Keratinocyte (primary cell): ENCODE results near the gene BABAM2. TPM values are rescaled to one million over a fixed set of nuclear protein-coding genes. Genes with fewer than 3 reads are reported as not detected.

Experiments used
- DNase-seq: peaks from one replicate; pipeline ENCODE4 v3.0.0-alpha.2; 2011; ENCODE audit warnings: low read depth, missing footprints, low spot score
- FAIRE-seq: peaks from 2 replicates; lab custom pipeline; 2011; peaks lifted over from hg19 to GRCh38; lab: Jason Lieb, UNC
- H2AFZ ChIP-seq: 2 replicates; pipeline ENCODE4 v1.6.0; 2012; ENCODE audit warnings: low read length, control low read depth, inconsistent platforms; ENCODE audit not compliant: control insufficient read depth
- H3K27ac ChIP-seq: 2 replicates; pipeline ENCODE4 v1.5.1; 2011; ENCODE audit warnings: low read length; ENCODE audit not compliant: control insufficient read depth, insufficient read depth
- H3K27me3 ChIP-seq: 3 replicates; pipeline ENCODE4 v1.6.0; 2011; ENCODE audit warnings: low read length; ENCODE audit not compliant: control insufficient read depth, insufficient read depth; ENCODE audit errors: extremely low read depth
- H3K36me3 ChIP-seq, 2 experiments: 2 replicates in 1 of 2; 3 replicates in 1 of 2; pipeline ENCODE4 v1.5.1; 2011; ENCODE audit warnings: low read length in 2 of 2, mild to moderate bottlenecking in 1 of 2; ENCODE audit not compliant: control insufficient read depth in 2 of 2, insufficient read depth in 2 of 2; ENCODE audit errors: extremely low read depth in 1 of 2
- H3K4me1 ChIP-seq: 3 replicates; pipeline ENCODE4 v1.5.1; 2011; ENCODE audit warnings: low read length; ENCODE audit not compliant: control insufficient read depth, insufficient read depth; ENCODE audit errors: extremely low read depth
- H3K4me2 ChIP-seq: 3 replicates; pipeline ENCODE4 v1.6.0; 2011; ENCODE audit warnings: low read depth, low read length; ENCODE audit not compliant: control insufficient read depth, insufficient read depth; ENCODE audit errors: extremely low read depth
- H3K4me3 ChIP-seq, 3 experiments: fragments of 200-600 bp in 1 of 3; sonication (generic) in 1 of 3; 2 replicates in 2 of 3; 3 replicates in 1 of 3; pipeline ENCODE4 v1.5.1; 2011 to 2016; ENCODE audit warnings: low read length in 3 of 3, mild to moderate bottlenecking in 3 of 3, control low read depth in 2 of 3, inconsistent platforms in 1 of 3, low read depth in 1 of 3, mixed read lengths in 1 of 3, mixed run types in 1 of 3, moderate library complexity in 1 of 3; ENCODE audit not compliant: control insufficient read depth in 2 of 3, insufficient read depth in 2 of 3; ENCODE audit errors: extremely low read depth in 1 of 3
- H3K79me2 ChIP-seq: 2 replicates; pipeline ENCODE4 v1.6.0; 2012; ENCODE audit warnings: low read length; ENCODE audit not compliant: control insufficient read depth, insufficient read depth
- H3K9ac ChIP-seq: 3 replicates; pipeline ENCODE4 v1.6.0; 2011; ENCODE audit warnings: low read length; ENCODE audit not compliant: control insufficient read depth, insufficient read depth; ENCODE audit errors: extremely low read depth
- H3K9me1 ChIP-seq: 3 replicates; pipeline ENCODE4 v1.6.0; 2011; ENCODE audit warnings: low read length; ENCODE audit not compliant: control insufficient read depth, insufficient read depth; ENCODE audit errors: extremely low read depth
- H3K9me3 ChIP-seq: 2 replicates; pipeline ENCODE4 v1.5.1; 2012; ENCODE audit warnings: low read depth, low read length; ENCODE audit not compliant: control insufficient read depth
- H4K20me1 ChIP-seq: 3 replicates; pipeline ENCODE4 v1.6.0; 2011; ENCODE audit warnings: low read length; ENCODE audit not compliant: control insufficient read depth, insufficient read depth; ENCODE audit errors: extremely low read depth
- EZH2 ChIP-seq: IDR thresholded peaks from one replicate; pipeline ENCODE4 v1.6.1; 2012; ENCODE audit warnings: inconsistent platforms, mild to moderate bottlenecking, low read length, moderate library complexity
- dilution Hi-C: fragments of 300-500 bp; cut with MboI; formaldehyde crosslinking; loops from one replicate; pipeline ENCODE4 v1.7.0; 2020; ENCODE audit warnings: low sequenced_read_pairs; ENCODE audit not compliant: extremely low pct_ligation_motif_present
- polyA plus RNA-seq, 5 experiments: library from polyadenylated mRNA; depleted of rRNA in 3 of 5; stranded (reverse) in 3 of 5; stranded (forward) in 1 of 5; unstranded in 1 of 5; fragments of >200 nt; gene quantifications; 1 replicate in 1 of 5; 2 replicates in 3 of 5; 3 replicates in 1 of 5; pipeline versions ENCODE4 v1.2.1 to v1.2.3, GENCODE V29; 2011 to 2012; ENCODE audit warnings: missing spikeins in 2 of 5, low read depth in 1 of 5, low replicate concordance in 1 of 5
- TF ChIP-seq, protein P1 (sequence below), 3 experiments: IDR thresholded peaks in 1 of 3; conservative IDR thresholded peaks in 1 of 3; optimal IDR thresholded peaks in 1 of 3; 2 replicates in 2 of 3; 3 replicates in 1 of 3; pipeline versions ENCODE3 to v1.5.1; 2011; ENCODE audit warnings: low read length in 3 of 3, mild to moderate bottlenecking in 3 of 3, moderate library complexity in 2 of 3, control low read depth in 1 of 3, inconsistent platforms in 1 of 3; ENCODE audit not compliant: insufficient read depth in 2 of 3; ENCODE audit errors: extremely low read depth in 1 of 3

BABAM2 gene
- polyA plus RNA-seq, 1 donor (not counting 4 experiments of a cell fraction or from before 2014, with no cell fraction given) = 29.8 TPM

- H3K9ac ChIP-seq = no peak overlapping the region
- no peaks in the 10 kb centered on the region for H3K9me3 ChIP-seq
- FAIRE-seq = peak; percentile 71
- H3K36me3 ChIP-seq = no peaks in the 10 kb centered on the region
- no peaks in the 10 kb centered on the region for H3K79me2 ChIP-seq
- no peaks in the 10 kb centered on the region for H4K20me1 ChIP-seq
- no peaks in the 10 kb centered on the region for H3K9me1 ChIP-seq
- H3K27me3 ChIP-seq = no peaks in the 10 kb centered on the region
- H3K27ac ChIP-seq = no peak overlapping the region
- H2AFZ ChIP-seq = no peak overlapping the region
- TF ChIP-seq, protein P1, sequence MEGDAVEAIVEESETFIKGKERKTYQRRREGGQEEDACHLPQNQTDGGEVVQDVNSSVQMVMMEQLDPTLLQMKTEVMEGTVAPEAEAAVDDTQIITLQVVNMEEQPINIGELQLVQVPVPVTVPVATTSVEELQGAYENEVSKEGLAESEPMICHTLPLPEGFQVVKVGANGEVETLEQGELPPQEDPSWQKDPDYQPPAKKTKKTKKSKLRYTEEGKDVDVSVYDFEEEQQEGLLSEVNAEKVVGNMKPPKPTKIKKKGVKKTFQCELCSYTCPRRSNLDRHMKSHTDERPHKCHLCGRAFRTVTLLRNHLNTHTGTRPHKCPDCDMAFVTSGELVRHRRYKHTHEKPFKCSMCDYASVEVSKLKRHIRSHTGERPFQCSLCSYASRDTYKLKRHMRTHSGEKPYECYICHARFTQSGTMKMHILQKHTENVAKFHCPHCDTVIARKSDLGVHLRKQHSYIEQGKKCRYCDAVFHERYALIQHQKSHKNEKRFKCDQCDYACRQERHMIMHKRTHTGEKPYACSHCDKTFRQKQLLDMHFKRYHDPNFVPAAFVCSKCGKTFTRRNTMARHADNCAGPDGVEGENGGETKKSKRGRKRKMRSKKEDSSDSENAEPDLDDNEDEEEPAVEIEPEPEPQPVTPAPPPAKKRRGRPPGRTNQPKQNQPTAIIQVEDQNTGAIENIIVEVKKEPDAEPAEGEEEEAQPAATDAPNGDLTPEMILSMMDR (optimal IDR thresholded peaks at IDR 0.05 in 1 of 3, IDR thresholded peaks at IDR 0.05 in 1 of 3, conservative IDR thresholded peaks at IDR 0.05 in 1 of 3; ENCODE audit: extremely low read depth in 1 of 3, insufficient read depth in 2 of 3, low read length in 3 of 3) = no peak
- no peak for TF ChIP-seq EZH2
- peak overlapping the region; percentile 18 for H3K4me2 ChIP-seq
- peaks cover 16% of the 10 kb centered on the region for H3K4me1 ChIP-seq
- dilution Hi-C loops = no loop called here
- H3K4me3 ChIP-seq = peak overlapping the region in 1 of 3 experiments; percentile 20
- no peak for DNase-seq
Observed at GRCh38 chr2:28166956-28167355, 276.4 kb downstream of the BABAM2 start.

DNA sequence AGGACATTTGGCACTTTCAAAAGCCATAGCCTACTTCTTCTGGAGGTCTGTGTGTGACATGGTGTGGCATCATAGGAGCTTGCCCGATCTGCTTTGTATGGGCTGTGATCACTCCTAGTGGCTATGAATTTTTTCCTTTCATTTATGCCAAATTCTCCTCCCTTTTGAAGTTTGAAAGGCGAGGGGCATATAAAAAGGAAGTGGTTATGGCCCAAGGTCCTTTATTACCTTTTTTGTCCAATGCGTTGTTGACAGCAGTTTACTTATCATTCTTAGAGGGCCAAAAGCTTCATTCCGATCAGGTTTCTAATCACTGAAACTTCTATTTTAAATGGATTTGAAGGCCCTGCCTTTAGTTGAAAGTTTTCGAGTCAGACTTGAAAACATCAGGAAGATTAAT is 277.8 kb downstream of the BABAM2 start:
- DNase-seq (no peak), FAIRE-seq (no peak)
- Histone ChIP-seq H2AFZ (no peak overlapping the region), H3K4me2 (no peak overlapping the region), H3K27ac (no peak overlapping the region), H4K20me1 (no peaks in the 10 kb centered on the region), H3K4me3 (no peak overlapping the region), H3K4me1 (peaks cover 30% of the 10 kb centered on the region), H3K36me3 (no peaks in the 10 kb centered on the region), H3K9ac (no peak overlapping the region), H3K79me2 (no peaks in the 10 kb centered on the region), H3K9me1 (no peaks in the 10 kb centered on the region), H3K27me3 (no peaks in the 10 kb centered on the region), H3K9me3 (no peaks in the 10 kb centered on the region)
- TF ChIP-seq, protein P1 (optimal IDR thresholded peaks at IDR 0.05 in 1 of 3, IDR thresholded peaks at IDR 0.05 in 1 of 3, conservative IDR thresholded peaks at IDR 0.05 in 1 of 3; ENCODE audit: extremely low read depth in 1 of 3, insufficient read depth in 2 of 3, low read length in 3 of 3) = no peak
- TF ChIP-seq EZH2 = no peak
- dilution Hi-C loops = no loop called here
